Ovary (tissue), 3 donors: ENCODE results near the gene CAPN9.

ENCODE experiments used
- CTCF ChIP-seq, 3 donors: fragments of 450-650 bp in 2 of 3; fragments of 200-600 bp in 1 of 3; IDR thresholded peaks; one replicate each; pipeline versions ENCODE4 v1.5.1 to v1.8.0; 2016 to 2022; ENCODE audit warnings: antibody characterized with exemption in 3 of 3, mild to moderate bottlenecking in 1 of 3
- EP300 ChIP-seq: sonication (generic); formaldehyde crosslinking; IDR thresholded peaks from one replicate; pipeline ENCODE4 v1.6.1; 2017; ENCODE audit warnings: antibody characterized with exemption
- POLR2A ChIP-seq: fragments of 450-650 bp; IDR thresholded peaks from one replicate; pipeline ENCODE4 v1.6.1; 2017; ENCODE audit warnings: antibody characterized with exemption, mild to moderate bottlenecking, moderate library complexity
- donor health status: DM: no; HTN: no; CAD: no.

DNA sequence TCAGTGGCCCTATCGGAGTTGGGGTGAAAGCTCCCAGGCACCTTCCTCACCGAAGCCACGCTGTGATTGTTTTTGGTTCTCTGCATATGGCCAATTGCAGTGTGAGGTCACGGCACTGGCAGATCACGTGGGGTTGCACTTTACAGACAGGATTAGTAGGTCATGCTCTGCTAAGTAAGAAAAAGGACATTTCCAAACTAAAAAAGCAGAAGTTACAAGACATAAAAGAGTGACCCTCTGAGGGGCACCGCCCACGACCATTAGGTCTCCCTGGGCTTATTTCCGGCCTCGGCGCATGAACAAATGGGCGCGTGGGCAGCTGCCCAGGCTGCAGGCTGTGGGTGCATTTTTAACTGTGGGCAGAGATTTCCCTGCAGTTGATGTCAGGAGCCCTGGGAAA, 2.0 kb downstream of the CAPN9 start:
- TF ChIP-seq CTCF (IDR thresholded peaks at IDR 0.05), result no peak
- TF ChIP-seq POLR2A, result no peak
- no peak for TF ChIP-seq EP300
